NCI-H2107 treated with DMSO at 0.1 percent for 48 hours (cell line): ENCODE data around the gene PACS2.
"Not testable (repeated sequence)": the region's sequence is repeated elsewhere in the genome, so short reads cannot be mapped to it uniquely, and the experiment has no call there.

Experiments
- DNase-seq: peaks from one replicate; lab custom pipeline; 2025; ENCODE audit not compliant: unreplicated experiment; lab: John Stamatoyannopoulos, UW

PACS2 gene

GRCh38 chr14:105348169-105348944 lies 33.8 kb downstream of the PACS2 start:
- no peak for DNase-seq

- no peak for DNase-seq
These were observed 34.6 kb downstream of the PACS2 start for GRCh38 chr14:105348945-105349699.

- DNase-seq, result no peak
These were observed 35.4 kb downstream of the PACS2 start for GRCh38 chr14:105349992-105350391.

- no peak for DNase-seq
These were observed 36.1 kb downstream of the PACS2 start for GRCh38 chr14:105350450-105351244.

- no peak for DNase-seq
These were observed 36.9 kb downstream of the PACS2 start for GRCh38 chr14:105351410-105351809.

GRCh38 chr14:105351920-105352851 lies 37.6 kb downstream of the PACS2 start:
- DNase-seq, result peak; percentile 92

GRCh38 chr14:105353136-105353535 lies 38.6 kb downstream of the PACS2 start:
- no peak for DNase-seq

GRCh38 chr14:105354541-105354940 lies 40.0 kb downstream of the PACS2 start:
- no peak for DNase-seq

- no peak for DNase-seq
These were observed 40.6 kb downstream of the PACS2 start for GRCh38 chr14:105355049-105355575.

- no peak for DNase-seq
These were observed 41.5 kb downstream of the PACS2 start for GRCh38 chr14:105355850-105356604.

GRCh38 chr14:105356927-105357326 lies 42.4 kb downstream of the PACS2 start:
- DNase-seq, result no peak

- no peak for DNase-seq
These were observed 43.1 kb downstream of the PACS2 start for GRCh38 chr14:105357626-105358025.

- no peak for DNase-seq
These were observed 43.7 kb downstream of the PACS2 start for GRCh38 chr14:105358140-105358846.

- DNase-seq, result no peak
These were observed 44.4 kb downstream of the PACS2 start for GRCh38 chr14:105358943-105359342.

GRCh38 chr14:105361412-105361811 lies 46.9 kb downstream of the PACS2 start:
- DNase-seq, result not testable (repeated sequence)

GRCh38 chr14:105363847-105364708 lies 49.5 kb downstream of the PACS2 start:
- DNase-seq, result no peak

- no peak for DNase-seq
These were observed 50.6 kb downstream of the PACS2 start for GRCh38 chr14:105365101-105365500.

GRCh38 chr14:105365681-105366080 lies 51.1 kb downstream of the PACS2 start:
- DNase-seq, result no peak
